CD4-positive, alpha-beta T cell treated with Interleukin-15 for 4 hours (primary cell): Measurements from ENCODE around the gene CHSY3.
"Not testable (repeated sequence)": the region's sequence is repeated elsewhere in the genome, so short reads cannot be mapped to it uniquely, and the experiment has no call there.

Experiments
- DNase-seq: peaks from one replicate; pipeline ENCODE4 v3.0.0-alpha.2; 2020; ENCODE audit warnings: low spot score

CHSY3 gene

GRCh38 chr5:130164966-130165365, 260.7 kb downstream of the CHSY3 start:
- DNase-seq, result no peak

GRCh38 chr5:130166839-130167490, 262.7 kb downstream of the CHSY3 start:
- DNase-seq, result no peak

GRCh38 chr5:130168211-130168610, 263.9 kb downstream of the CHSY3 start:
- no peak for DNase-seq

- no peak for DNase-seq
These were observed 267.4 kb downstream of the CHSY3 start for GRCh38 chr5:130171699-130172098.

GRCh38 chr5:130183115-130183514, 278.9 kb downstream of the CHSY3 start:
- no peak for DNase-seq

- no peak for DNase-seq
These were observed 285.7 kb downstream of the CHSY3 start for GRCh38 chr5:130189961-130190360.

GRCh38 chr5:130198927-130199326, 294.7 kb downstream of the CHSY3 start:
- no peak for DNase-seq

GRCh38 chr5:130206686-130207085, 302.4 kb downstream of the CHSY3 start:
- DNase-seq, result no peak

- no peak for DNase-seq
These were observed 309.3 kb downstream of the CHSY3 start for GRCh38 chr5:130213607-130214006.

- DNase-seq, result no peak
These were observed 312.0 kb downstream of the CHSY3 start for GRCh38 chr5:130216286-130216685.

- no peak for DNase-seq
These were observed 318.3 kb downstream of the CHSY3 start for GRCh38 chr5:130222573-130222972.

- DNase-seq, result not testable (repeated sequence)
These were observed 322.3 kb downstream of the CHSY3 start for GRCh38 chr5:130226556-130226955.

- DNase-seq, result no peak
These were observed 323.4 kb downstream of the CHSY3 start for GRCh38 chr5:130227699-130228098.

- DNase-seq, result no peak
These were observed 327.5 kb downstream of the CHSY3 start for GRCh38 chr5:130231786-130232185.

- DNase-seq, result no peak
These were observed 330.6 kb downstream of the CHSY3 start for GRCh38 chr5:130234816-130235215.
